Measurements from ENCODE around the gene SGCE. TPM values are rescaled to one million over a fixed set of nuclear protein-coding genes. Genes with fewer than 3 reads are reported as not detected.

Gene SGCE
- total RNA-seq, 2 experiments from 2014 or later, result 0.83 TPM; not detected in 1

GRCh38 chr7:94656658-94656924 lies 658 bp upstream of the SGCE start:
- no peaks in the 10 kb centered on the region for H3K36me3 Mint-ChIP-seq (ENCODE audit: low read depth)
- H3K27me3 Mint-ChIP-seq (ENCODE audit: low read depth), result peaks cover 31% of the 10 kb centered on the region
- H3K9me3 Mint-ChIP-seq, result peaks cover 4% of the 10 kb centered on the region
- peaks cover 13% of the 10 kb centered on the region for H3K4me1 Mint-ChIP-seq (ENCODE audit: low read depth)
- no peak overlapping the region for H3K27ac Mint-ChIP-seq
- intact Hi-C loops (cut with micrococcal nuclease), result loop anchor here (1.0 to 5.0 kb wide), 5 partner anchors 207 to 1752 kb away; partner anchors contain the start of gene PON3
- DNase-seq, result no peak
- peak overlapping the region; percentile 84 for H3K4me3 Mint-ChIP-seq
- CTCF ChIA-PET, result interaction anchor here (0.9 to 2.8 kb wide), 3 partner anchors 19 to 206 kb away, joined by 3 to 15 read pairs (median 3); no protein-coding TSS in a partner anchor

GRCh38 chr7:94655126-94655847 lies 646 bp downstream of the SGCE start:
- Mint-ChIP-seq H3K27me3 (ENCODE audit: low read depth) (peaks cover 43% of the 10 kb centered on the region), H3K4me3 (peak overlapping the region; percentile 84), H3K9me3 (peaks cover 4% of the 10 kb centered on the region), H3K27ac (no peak overlapping the region), H3K4me1 (ENCODE audit: low read depth) (peaks cover 13% of the 10 kb centered on the region), H3K36me3 (ENCODE audit: low read depth) (no peaks in the 10 kb centered on the region)
- peak; percentile 10 for DNase-seq
- CTCF ChIA-PET, result interaction anchor here (2.8 kb wide), 1 partner anchor 205 kb away, joined by 15 read pairs; no protein-coding TSS in a partner anchor
- intact Hi-C loops (cut with micrococcal nuclease), result loop anchor here (5.0 kb wide), 3 partner anchors 742 to 847 kb away; partner anchors contain the start of gene PON3

GRCh38 chr7:94654783-94655125 lies 1.2 kb downstream of the SGCE start:
- H3K4me3 Mint-ChIP-seq, result peak overlapping the region; percentile 84
- H3K27ac Mint-ChIP-seq, result no peak overlapping the region
- no peaks in the 10 kb centered on the region for H3K36me3 Mint-ChIP-seq (ENCODE audit: low read depth)
- CTCF ChIA-PET, result interaction anchor here (2.8 kb wide), 1 partner anchor 205 kb away, joined by 15 read pairs; no protein-coding TSS in a partner anchor
- H3K27me3 Mint-ChIP-seq (ENCODE audit: low read depth), result peaks cover 45% of the 10 kb centered on the region
- intact Hi-C loops (cut with micrococcal nuclease), result loop anchor here (5.0 kb wide), 3 partner anchors 743 to 848 kb away; partner anchors contain the start of gene PON3
- peaks cover 13% of the 10 kb centered on the region for H3K4me1 Mint-ChIP-seq (ENCODE audit: low read depth)
- H3K9me3 Mint-ChIP-seq, result peaks cover 4% of the 10 kb centered on the region
- DNase-seq, result no peak

- CTCF ChIA-PET, result no interaction called here
- Mint-ChIP-seq H3K4me3 (no peak overlapping the region), H3K27ac (no peak overlapping the region), H3K9me3 (no peaks in the 10 kb centered on the region), H3K27me3 (ENCODE audit: low read depth) (peaks cover 51% of the 10 kb centered on the region), H3K4me1 (ENCODE audit: low read depth) (peaks cover 10% of the 10 kb centered on the region), H3K36me3 (ENCODE audit: low read depth) (no peaks in the 10 kb centered on the region)
- intact Hi-C loops (cut with micrococcal nuclease), result no loop called here
- DNase-seq, result no peak
Observed at GRCh38 chr7:94650147-94651051, 5.5 kb downstream of the SGCE start.

- H3K27ac Mint-ChIP-seq, result no peak overlapping the region
- H3K9me3 Mint-ChIP-seq, result no peaks in the 10 kb centered on the region
- peaks cover 1% of the 10 kb centered on the region for H3K4me1 Mint-ChIP-seq (ENCODE audit: low read depth)
- no peak overlapping the region for H3K4me3 Mint-ChIP-seq
- no peak for DNase-seq
- intact Hi-C loops (cut with micrococcal nuclease), result no loop called here
- CTCF ChIA-PET, result interaction anchor here (0.5 kb wide), 1 partner anchor 1994 kb away, joined by 3 read pairs; no protein-coding TSS in a partner anchor
- H3K36me3 Mint-ChIP-seq (ENCODE audit: low read depth), result no peaks in the 10 kb centered on the region
- peaks cover 47% of the 10 kb centered on the region for H3K27me3 Mint-ChIP-seq (ENCODE audit: low read depth)
Observed at GRCh38 chr7:94649450-94649849, 6.5 kb downstream of the SGCE start.

GRCh38 chr7:94648731-94649130 lies 7.2 kb downstream of the SGCE start:
- intact Hi-C loops (cut with micrococcal nuclease), result no loop called here
- H3K4me3 Mint-ChIP-seq, result no peak overlapping the region
- CTCF ChIA-PET, result no interaction called here
- no peak for DNase-seq
- H3K36me3 Mint-ChIP-seq (ENCODE audit: low read depth), result no peaks in the 10 kb centered on the region
- H3K4me1 Mint-ChIP-seq (ENCODE audit: low read depth), result peaks cover 1% of the 10 kb centered on the region
- H3K27me3 Mint-ChIP-seq (ENCODE audit: low read depth), result peaks cover 44% of the 10 kb centered on the region
- no peaks in the 10 kb centered on the region for H3K9me3 Mint-ChIP-seq
- no peak overlapping the region for H3K27ac Mint-ChIP-seq

GRCh38 chr7:94647295-94647694 lies 8.6 kb downstream of the SGCE start:
- intact Hi-C loops (cut with micrococcal nuclease), result no loop called here
- peaks cover 46% of the 10 kb centered on the region for H3K27me3 Mint-ChIP-seq (ENCODE audit: low read depth)

GRCh38 chr7:94643771-94644545 lies 12.0 kb downstream of the SGCE start:
- no peaks in the 10 kb centered on the region for H3K36me3 Mint-ChIP-seq (ENCODE audit: low read depth)
- peaks cover 39% of the 10 kb centered on the region for H3K27me3 Mint-ChIP-seq (ENCODE audit: low read depth)
- CTCF ChIA-PET, result no interaction called here
- H3K9me3 Mint-ChIP-seq, result no peaks in the 10 kb centered on the region
- H3K4me1 Mint-ChIP-seq (ENCODE audit: low read depth), result no peaks in the 10 kb centered on the region
- H3K4me3 Mint-ChIP-seq, result no peak overlapping the region
- DNase-seq, result no peak
- intact Hi-C loops (cut with micrococcal nuclease), result no loop called here
- no peak overlapping the region for H3K27ac Mint-ChIP-seq

More at GRCh38 chr7:94647295-94647694, 8.6 kb downstream of the SGCE start:
- CTCF ChIA-PET, result no interaction called here
- H3K4me1 Mint-ChIP-seq (ENCODE audit: low read depth), result peaks cover 1% of the 10 kb centered on the region
- H3K27ac Mint-ChIP-seq, result no peak overlapping the region
- no peak overlapping the region for H3K4me3 Mint-ChIP-seq
- DNase-seq, result no peak
- H3K9me3 Mint-ChIP-seq, result no peaks in the 10 kb centered on the region
- no peaks in the 10 kb centered on the region for H3K36me3 Mint-ChIP-seq (ENCODE audit: low read depth)

GRCh38 chr7:94642838-94643653 lies 12.9 kb downstream of the SGCE start:
- intact Hi-C loops (cut with micrococcal nuclease), result no loop called here
- no peak for DNase-seq
- no peak overlapping the region for H3K4me3 Mint-ChIP-seq
- no peaks in the 10 kb centered on the region for H3K4me1 Mint-ChIP-seq (ENCODE audit: low read depth)
- H3K27me3 Mint-ChIP-seq (ENCODE audit: low read depth), result peaks cover 41% of the 10 kb centered on the region
- no peaks in the 10 kb centered on the region for H3K36me3 Mint-ChIP-seq (ENCODE audit: low read depth)
- CTCF ChIA-PET, result interaction anchor here (1.0 kb wide), 1 partner anchor 208 kb away, joined by 5 read pairs; no protein-coding TSS in a partner anchor
- no peaks in the 10 kb centered on the region for H3K9me3 Mint-ChIP-seq
- H3K27ac Mint-ChIP-seq, result no peak overlapping the region

- CTCF ChIA-PET, result no interaction called here
- Mint-ChIP-seq H3K36me3 (ENCODE audit: low read depth) (no peaks in the 10 kb centered on the region), H3K4me1 (ENCODE audit: low read depth) (no peaks in the 10 kb centered on the region), H3K27me3 (ENCODE audit: low read depth) (peaks cover 32% of the 10 kb centered on the region), H3K9me3 (no peaks in the 10 kb centered on the region), H3K4me3 (no peak overlapping the region), H3K27ac (no peak overlapping the region)
- no peak for DNase-seq
- intact Hi-C loops (cut with micrococcal nuclease), result no loop called here
Observed at GRCh38 chr7:94639384-94639783, 16.5 kb downstream of the SGCE start.

- Mint-ChIP-seq H3K4me3 (no peak overlapping the region), H3K4me1 (ENCODE audit: low read depth) (peaks cover 4% of the 10 kb centered on the region), H3K36me3 (ENCODE audit: low read depth) (no peaks in the 10 kb centered on the region), H3K27me3 (ENCODE audit: low read depth) (peaks cover 23% of the 10 kb centered on the region), H3K9me3 (no peaks in the 10 kb centered on the region), H3K27ac (no peak overlapping the region)
- intact Hi-C loops (cut with micrococcal nuclease), result no loop called here
- DNase-seq, result no peak
- CTCF ChIA-PET, result no interaction called here
Observed at GRCh38 chr7:94635687-94636086, 20.2 kb downstream of the SGCE start.
